Common myeloid progenitor, CD34-positive (primary cell): ENCODE results near the gene TEX54.

Source experiments
- CTCF ChIA-PET: fragments of 350-600 bp; sonication (Branson Sonifier 250); formaldehyde crosslinking; loops from one replicate; lab custom pipeline; 2021; ENCODE audit warnings: antibody characterized with exemption; lab: Charles Lee
- POLR2A ChIA-PET: fragments of 350-600 bp; sonication (Branson Sonifier 250); formaldehyde crosslinking; loops from one replicate; lab custom pipeline; 2021; ENCODE audit warnings: antibody characterized with exemption; lab: Charles Lee
- DNase-seq, 3 donors: peaks; one replicate each; pipeline versions ENCODE4 v3.0.0 to v3.0.0-alpha.2; 2013
- H3K27ac ChIP-seq, 2 experiments: 1 replicate in 1 of 2; 2 replicates in 1 of 2; pipeline ENCODE4 v1.7.0; 2013; ENCODE audit warnings: inconsistent platforms in 2 of 2, low read length in 2 of 2, mild to moderate bottlenecking in 2 of 2, low read depth in 1 of 2, moderate library complexity in 1 of 2; ENCODE audit not compliant: severe bottlenecking in 2 of 2, insufficient read depth in 1 of 2, poor library complexity in 1 of 2
- H3K27me3 ChIP-seq, 5 experiments: replicated peaks in 2 of 5; 1 replicate in 3 of 5; 2 replicates in 2 of 5; pipeline versions ENCODE4 v1.6.1 to v1.7.0; 2013; ENCODE audit warnings: low read length in 4 of 5, mild to moderate bottlenecking in 2 of 5, moderate library complexity in 2 of 5, inconsistent platforms in 1 of 5; ENCODE audit not compliant: insufficient read depth in 5 of 5, control insufficient read depth in 4 of 5
- H3K36me3 ChIP-seq, 4 experiments: 1 replicate in 2 of 4; 2 replicates in 2 of 4; pipeline versions ENCODE4 v1.6.1 to v1.7.0; 2013; ENCODE audit warnings: low read length in 3 of 4, control low read depth in 1 of 4, mild to moderate bottlenecking in 1 of 4; ENCODE audit not compliant: control insufficient read depth in 4 of 4, insufficient read depth in 4 of 4
- H3K4me1 ChIP-seq, 4 experiments: 1 replicate in 3 of 4; 2 replicates in 1 of 4; pipeline versions ENCODE4 v1.6.1 to v1.7.1; 2013; ENCODE audit warnings: low read length in 3 of 4, mild to moderate bottlenecking in 3 of 4, control low read depth in 1 of 4, inconsistent platforms in 1 of 4, moderate library complexity in 1 of 4; ENCODE audit not compliant: control insufficient read depth in 4 of 4, insufficient read depth in 4 of 4; ENCODE audit errors: control extremely low read depth in 1 of 4
- H3K4me3 ChIP-seq, 7 experiments: 1 replicate in 4 of 7; 2 replicates in 3 of 7; pipeline versions ENCODE4 v1.5.1 to v1.7.0; 2013; ENCODE audit warnings: mild to moderate bottlenecking in 7 of 7, low read length in 6 of 7, moderate library complexity in 6 of 7, inconsistent platforms in 2 of 7, low read depth in 2 of 7, control low read depth in 1 of 7; ENCODE audit not compliant: insufficient read depth in 4 of 7, control insufficient read depth in 1 of 7; ENCODE audit errors: extremely low read depth in 1 of 7
- H3K9me3 ChIP-seq, 5 experiments: 1 replicate in 4 of 5; 2 replicates in 1 of 5; pipeline versions ENCODE4 v1.6.1 to v1.7.1; 2013; ENCODE audit warnings: low read length in 4 of 5, mild to moderate bottlenecking in 2 of 5, inconsistent platforms in 1 of 5, low read depth in 1 of 5, moderate library complexity in 1 of 5; ENCODE audit not compliant: control insufficient read depth in 4 of 5, insufficient read depth in 2 of 5; ENCODE audit errors: control extremely low read depth in 1 of 5
- WGBS: methylation state at CpG from one replicate; pipeline ENCODE4 v1.1.5; 2013; ENCODE audit not compliant: insufficient coverage; 5-methylcytosine and 5-hydroxymethylcytosine counted together

The TEX54 gene

GRCh38 chr11:62816557-62816956, 16.1 kb downstream of the TEX54 start:
- no peak overlapping the region for H3K4me3 ChIP-seq
- CTCF ChIA-PET = interaction anchor here (0.7 to 2.9 kb wide), 5 partner anchors 10 to 140 kb away, joined by 3 to 16 read pairs (median 3); partner anchors contain the start of gene NXF1
- H3K4me1 ChIP-seq = no peaks in the 10 kb centered on the region
- no peaks in the 10 kb centered on the region for H3K27me3 ChIP-seq
- H3K36me3 ChIP-seq = peaks cover 2 to 35% (median 13%) of the 10 kb centered on the region in 4 experiments
- WGBS = 100% methylated on average over 2 of the region's 8 CpGs
- POLR2A ChIA-PET = interaction anchor here (0.6 to 1.6 kb wide), 4 partner anchors 11 to 59 kb away, joined by 3 to 6 read pairs (median 4); partner anchors contain the start of genes NXF1 and STX5
- no peak for DNase-seq
- no peak overlapping the region for H3K27ac ChIP-seq
- H3K9me3 ChIP-seq = no peaks in the 10 kb centered on the region

GRCh38 chr11:62811659-62812058, 21.0 kb downstream of the TEX54 start:
- H3K4me3 ChIP-seq = no peak overlapping the region
- CTCF ChIA-PET = interaction anchor here (0.9 to 1.5 kb wide), 2 partner anchors 11 kb away, joined by 3 to 4 read pairs; no protein-coding TSS in a partner anchor
- 100% methylated on average over 2 of the region's 2 CpGs for WGBS

GRCh38 chr11:62810748-62811147, 21.9 kb downstream of the TEX54 start:
- POLR2A ChIA-PET = interaction anchor here (0.6 to 1.1 kb wide), 3 partner anchors 23 to 122 kb away, joined by 3 to 4 read pairs (median 3); no protein-coding TSS in a partner anchor
- CTCF ChIA-PET = no interaction called here

More at GRCh38 chr11:62811659-62812058, 21.0 kb downstream of the TEX54 start:
- Histone ChIP-seq H3K36me3 (peaks cover 0 to 10% (median 4%) of the 10 kb centered on the region in 4 experiments), H3K4me1 (peaks cover 0 to 16% (median 3%) of the 10 kb centered on the region in 4 experiments), H3K27me3 (no peaks in the 10 kb centered on the region), H3K27ac (no peak overlapping the region), H3K9me3 (no peaks in the 10 kb centered on the region)
- DNase-seq = no peak
- POLR2A ChIA-PET = interaction anchor here (0.6 to 1.1 kb wide), 4 partner anchors 12 to 123 kb away, joined by 3 to 4 read pairs (median 4); no protein-coding TSS in a partner anchor

GRCh38 chr11:62806611-62807121, 26.0 kb downstream of the TEX54 start:
- DNase-seq = no peak
- H3K4me3 ChIP-seq = peak overlapping the region in 2 of 7 experiments; percentile 93 to 99
- ChIA-PET POLR2A (interaction anchor here (0.8 to 3.5 kb wide), 9 partner anchors 11 to 47 kb away, joined by 3 to 16 read pairs (median 6); partner anchors contain the start of genes TMEM179B and WDR74), CTCF (interaction anchor here (0.6 to 2.6 kb wide), 8 partner anchors 9 to 55 kb away, joined by 3 to 15 read pairs (median 6); partner anchors contain the start of genes TMEM179B and TMEM223)
- 84% methylated on average over 5 of the region's 5 CpGs for WGBS
- H3K27ac ChIP-seq = peak overlapping the region in 1 of 2 experiments; percentile 91
- peaks cover 6 to 21% (median 14%) of the 10 kb centered on the region in 4 experiments for H3K36me3 ChIP-seq
- no peaks in the 10 kb centered on the region for H3K27me3 ChIP-seq
- H3K4me1 ChIP-seq = peaks cover 11 to 45% (median 24%) of the 10 kb centered on the region in 4 experiments
- H3K9me3 ChIP-seq = no peaks in the 10 kb centered on the region

More at GRCh38 chr11:62810748-62811147, 21.9 kb downstream of the TEX54 start:
- peaks cover 0 to 9% (median 3%) of the 10 kb centered on the region in 4 experiments for H3K36me3 ChIP-seq
- peaks cover 0 to 26% (median 12%) of the 10 kb centered on the region in 4 experiments for H3K4me1 ChIP-seq
- DNase-seq = no peak
- H3K4me3 ChIP-seq = no peak overlapping the region
- WGBS = 38% methylated on average over 1 of the region's 1 CpG
- no peak overlapping the region for H3K27ac ChIP-seq
- H3K27me3 ChIP-seq = no peaks in the 10 kb centered on the region
- H3K9me3 ChIP-seq = no peaks in the 10 kb centered on the region

- peaks cover 11 to 45% (median 24%) of the 10 kb centered on the region in 4 experiments for H3K4me1 ChIP-seq
- ChIA-PET POLR2A (interaction anchor here (0.6 to 3.5 kb wide), 11 partner anchors 9 to 35 kb away, joined by 3 to 18 read pairs (median 10); partner anchors contain the start of genes STX5, TMEM179B and WDR74), CTCF (interaction anchor here (0.6 to 2.6 kb wide), 8 partner anchors 9 to 56 kb away, joined by 3 to 15 read pairs (median 6); partner anchors contain the start of gene TMEM223)
- H3K4me3 ChIP-seq = peak overlapping the region in 6 of 7 experiments; percentile 55 to 99 (median 92)
- no peaks in the 10 kb centered on the region for H3K9me3 ChIP-seq
- WGBS = 62% methylated on average over 11 of the region's 12 CpGs
- H3K27ac ChIP-seq = peak overlapping the region in 1 of 2 experiments; percentile 91
- H3K36me3 ChIP-seq = peaks cover 13 to 28% (median 20%) of the 10 kb centered on the region in 4 experiments
- H3K27me3 ChIP-seq = no peaks in the 10 kb centered on the region
- DNase-seq = no peak
Observed at GRCh38 chr11:62805961-62806441, 26.6 kb downstream of the TEX54 start.

GRCh38 chr11:62805076-62805892, 27.4 kb downstream of the TEX54 start, which contains the start of gene NXF1:
Gene NXF1, minus strand, starts transcription at chr11:62805440. Its CDS starts 84 bp downstream, at chr11:62805356.
- 0% methylated on average over 75 of the region's 77 CpGs for WGBS

More at GRCh38 chr11:62805076-62805892, 27.4 kb downstream of the TEX54 start, which contains the start of gene NXF1:
- ChIA-PET CTCF (interaction anchor here (0.7 to 2.6 kb wide), 7 partner anchors 9 to 56 kb away, joined by 3 to 15 read pairs (median 6); partner anchors contain the start of gene TMEM223), POLR2A (interaction anchor here (0.6 to 3.5 kb wide), 16 partner anchors 8 to 133 kb away, joined by 3 to 18 read pairs (median 7); partner anchors contain the start of genes HNRNPUL2, LBHD1, STX5 and TMEM179B)
- Histone ChIP-seq H3K4me1 (peaks cover 11 to 45% (median 24%) of the 10 kb centered on the region in 4 experiments), H3K36me3 (peaks cover 15 to 35% (median 27%) of the 10 kb centered on the region in 4 experiments), H3K4me3 (peak within 1 kb of the TSS; percentile 82 to 99 (median 93)), H3K9me3 (no peaks in the 10 kb centered on the region), H3K27me3 (no peaks in the 10 kb centered on the region), H3K27ac (peak within 1 kb of the TSS; percentile 79 to 91)
- DNase-seq = peak; percentile 93 to 97 (median 96)
